Liver (tissue), 3 donors: Measurements from ENCODE around the gene SGTB.

Source experiments
- GABPA ChIP-seq, 2 donors: IDR thresholded peaks in 1 of 2; conservative IDR thresholded peaks in 1 of 2; 2 replicates each; pipeline ENCODE4 v1.6.1; 2016; ENCODE audit warnings: antibody characterized with exemption in 2 of 2, mild to moderate bottlenecking in 1 of 2, moderate library complexity in 1 of 2
- RAD21 ChIP-seq, 2 donors: IDR thresholded peaks; 2 replicates each; pipeline ENCODE4 v1.6.1; 2016; ENCODE audit warnings: antibody characterized with exemption in 2 of 2, mild to moderate bottlenecking in 2 of 2
- RXRA ChIP-seq, 2 donors: IDR thresholded peaks; 2 replicates each; pipeline ENCODE4 v1.6.1; 2017 to 2018; ENCODE audit warnings: antibody characterized with exemption in 2 of 2, mild to moderate bottlenecking in 1 of 2
- YY1 ChIP-seq: IDR thresholded peaks from 2 replicates; pipeline ENCODE4 v1.6.1; 2016; ENCODE audit warnings: antibody characterized with exemption, mild to moderate bottlenecking
- TF ChIP-seq, protein P1 (sequence below): IDR thresholded peaks from 2 replicates; pipeline ENCODE4 v1.6.1; 2016; ENCODE audit warnings: antibody characterized with exemption
- TF ChIP-seq, protein P2 (sequence below): fragments of 150-350 bp; IDR thresholded peaks from 2 replicates; pipeline ENCODE4 v1.5.1; 2017; ENCODE audit warnings: improper control_type of control experiment, low read depth, low read length; ENCODE audit not compliant: missing input control
- TF ChIP-seq, protein P3 (sequence below): IDR thresholded peaks from 2 replicates; pipeline ENCODE4 v1.6.1; 2016; ENCODE audit warnings: antibody characterized with exemption
- TF ChIP-seq, protein P4 (sequence below): IDR thresholded peaks from 2 replicates; pipeline ENCODE4 v1.6.1; 2016; ENCODE audit warnings: antibody characterized with exemption, mild to moderate bottlenecking
- donor health status: healthy.
- donor health status: healthy.

DNA sequence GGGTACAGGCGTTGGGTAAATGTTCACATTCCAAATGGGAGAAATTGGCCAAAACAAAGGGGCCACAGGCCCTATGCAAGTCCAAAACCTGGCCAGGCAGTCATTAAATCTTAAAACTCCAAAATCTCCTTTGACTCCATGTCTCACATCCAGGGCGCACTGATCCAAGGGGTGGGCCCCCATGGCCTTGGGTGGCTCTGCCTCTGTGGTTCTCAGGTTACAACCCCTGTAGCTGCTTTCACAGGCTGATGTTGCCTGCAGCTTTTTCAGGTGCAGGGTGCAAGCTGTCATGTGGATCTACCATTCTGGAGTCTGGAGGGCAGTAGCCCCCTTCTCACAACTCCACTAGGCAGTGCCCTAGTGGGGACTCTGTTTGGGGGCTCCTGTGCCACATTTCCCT, 44.9 kb upstream of the SGTB start:
- TF ChIP-seq, protein P1, sequence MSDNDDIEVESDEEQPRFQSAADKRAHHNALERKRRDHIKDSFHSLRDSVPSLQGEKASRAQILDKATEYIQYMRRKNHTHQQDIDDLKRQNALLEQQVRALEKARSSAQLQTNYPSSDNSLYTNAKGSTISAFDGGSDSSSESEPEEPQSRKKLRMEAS: no peak
- TF ChIP-seq, protein P2, sequence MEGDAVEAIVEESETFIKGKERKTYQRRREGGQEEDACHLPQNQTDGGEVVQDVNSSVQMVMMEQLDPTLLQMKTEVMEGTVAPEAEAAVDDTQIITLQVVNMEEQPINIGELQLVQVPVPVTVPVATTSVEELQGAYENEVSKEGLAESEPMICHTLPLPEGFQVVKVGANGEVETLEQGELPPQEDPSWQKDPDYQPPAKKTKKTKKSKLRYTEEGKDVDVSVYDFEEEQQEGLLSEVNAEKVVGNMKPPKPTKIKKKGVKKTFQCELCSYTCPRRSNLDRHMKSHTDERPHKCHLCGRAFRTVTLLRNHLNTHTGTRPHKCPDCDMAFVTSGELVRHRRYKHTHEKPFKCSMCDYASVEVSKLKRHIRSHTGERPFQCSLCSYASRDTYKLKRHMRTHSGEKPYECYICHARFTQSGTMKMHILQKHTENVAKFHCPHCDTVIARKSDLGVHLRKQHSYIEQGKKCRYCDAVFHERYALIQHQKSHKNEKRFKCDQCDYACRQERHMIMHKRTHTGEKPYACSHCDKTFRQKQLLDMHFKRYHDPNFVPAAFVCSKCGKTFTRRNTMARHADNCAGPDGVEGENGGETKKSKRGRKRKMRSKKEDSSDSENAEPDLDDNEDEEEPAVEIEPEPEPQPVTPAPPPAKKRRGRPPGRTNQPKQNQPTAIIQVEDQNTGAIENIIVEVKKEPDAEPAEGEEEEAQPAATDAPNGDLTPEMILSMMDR: no peak
- no peak for TF ChIP-seq RXRA (IDR thresholded peaks at IDR 0.05)
- no peak for TF ChIP-seq YY1
- TF ChIP-seq, protein P3, sequence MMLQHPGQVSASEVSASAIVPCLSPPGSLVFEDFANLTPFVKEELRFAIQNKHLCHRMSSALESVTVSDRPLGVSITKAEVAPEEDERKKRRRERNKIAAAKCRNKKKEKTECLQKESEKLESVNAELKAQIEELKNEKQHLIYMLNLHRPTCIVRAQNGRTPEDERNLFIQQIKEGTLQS: no peak
- no peak for TF ChIP-seq GABPA (IDR thresholded peaks at IDR 0.05 in 1 of 2, conservative IDR thresholded peaks at IDR 0.05 in 1 of 2)
- no peak for TF ChIP-seq RAD21 (IDR thresholded peaks at IDR 0.05)
- TF ChIP-seq, protein P4, sequence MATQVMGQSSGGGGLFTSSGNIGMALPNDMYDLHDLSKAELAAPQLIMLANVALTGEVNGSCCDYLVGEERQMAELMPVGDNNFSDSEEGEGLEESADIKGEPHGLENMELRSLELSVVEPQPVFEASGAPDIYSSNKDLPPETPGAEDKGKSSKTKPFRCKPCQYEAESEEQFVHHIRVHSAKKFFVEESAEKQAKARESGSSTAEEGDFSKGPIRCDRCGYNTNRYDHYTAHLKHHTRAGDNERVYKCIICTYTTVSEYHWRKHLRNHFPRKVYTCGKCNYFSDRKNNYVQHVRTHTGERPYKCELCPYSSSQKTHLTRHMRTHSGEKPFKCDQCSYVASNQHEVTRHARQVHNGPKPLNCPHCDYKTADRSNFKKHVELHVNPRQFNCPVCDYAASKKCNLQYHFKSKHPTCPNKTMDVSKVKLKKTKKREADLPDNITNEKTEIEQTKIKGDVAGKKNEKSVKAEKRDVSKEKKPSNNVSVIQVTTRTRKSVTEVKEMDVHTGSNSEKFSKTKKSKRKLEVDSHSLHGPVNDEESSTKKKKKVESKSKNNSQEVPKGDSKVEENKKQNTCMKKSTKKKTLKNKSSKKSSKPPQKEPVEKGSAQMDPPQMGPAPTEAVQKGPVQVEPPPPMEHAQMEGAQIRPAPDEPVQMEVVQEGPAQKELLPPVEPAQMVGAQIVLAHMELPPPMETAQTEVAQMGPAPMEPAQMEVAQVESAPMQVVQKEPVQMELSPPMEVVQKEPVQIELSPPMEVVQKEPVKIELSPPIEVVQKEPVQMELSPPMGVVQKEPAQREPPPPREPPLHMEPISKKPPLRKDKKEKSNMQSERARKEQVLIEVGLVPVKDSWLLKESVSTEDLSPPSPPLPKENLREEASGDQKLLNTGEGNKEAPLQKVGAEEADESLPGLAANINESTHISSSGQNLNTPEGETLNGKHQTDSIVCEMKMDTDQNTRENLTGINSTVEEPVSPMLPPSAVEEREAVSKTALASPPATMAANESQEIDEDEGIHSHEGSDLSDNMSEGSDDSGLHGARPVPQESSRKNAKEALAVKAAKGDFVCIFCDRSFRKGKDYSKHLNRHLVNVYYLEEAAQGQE: no peak
